ENCODE data around the gene VWA8.

Gene VWA8

DNA sequence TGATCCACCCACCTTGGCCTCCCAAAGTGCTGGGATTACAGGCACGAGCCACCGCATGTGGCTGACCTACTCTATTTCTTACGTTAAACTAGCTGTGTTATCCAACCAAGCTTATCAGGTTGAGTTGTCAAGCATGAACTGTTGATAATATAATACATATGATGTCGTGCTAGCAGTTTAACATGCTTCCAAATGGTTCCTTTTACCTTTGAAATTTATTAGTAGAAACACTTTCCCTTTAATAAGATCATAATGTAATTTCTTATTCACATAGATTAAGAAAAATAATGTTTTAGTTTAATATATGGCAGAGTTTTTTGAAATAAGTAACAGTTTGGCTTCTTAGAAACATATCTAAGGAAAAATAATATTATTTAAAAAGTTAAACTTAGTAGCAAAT lies 34.4 kb upstream of the VWA8 start:
- Histone ChIP-seq H3K27ac (no peak overlapping the region), H3K36me3 (ENCODE audit: insufficient read depth) (no peaks in the 10 kb centered on the region), H4K20me1 (ENCODE audit: insufficient read depth) (no peaks in the 10 kb centered on the region), H3K27me3 (ENCODE audit: insufficient read depth, low read depth) (no peaks in the 10 kb centered on the region), H3K9ac (no peak overlapping the region), H3K4me2 (no peak overlapping the region), H2AFZ (ENCODE audit: low read depth) (no peak overlapping the region), H3K4me1 (ENCODE audit: low read depth, poor library complexity, severe bottlenecking) (peaks cover 13% of the 10 kb centered on the region), H3K4me3 (IDR thresholded peaks at IDR 0.05; ENCODE audit: insufficient read depth, low read depth, low read length) (no peak overlapping the region), H3K79me2 (ENCODE audit: insufficient read depth, low read depth) (no peaks in the 10 kb centered on the region)
- no peak for TF ChIP-seq CTCF (conservative IDR thresholded peaks at IDR 0.05; ENCODE audit: low read depth, low read length)

GRCh38 chr13:41994696-41995095 lies 33.8 kb upstream of the VWA8 start:
- Histone ChIP-seq H3K4me3 (IDR thresholded peaks at IDR 0.05; ENCODE audit: insufficient read depth, low read depth, low read length) (no peak overlapping the region), H2AFZ (ENCODE audit: low read depth) (no peak overlapping the region), H3K27me3 (ENCODE audit: insufficient read depth, low read depth) (no peaks in the 10 kb centered on the region), H3K9ac (no peak overlapping the region), H3K27ac (no peak overlapping the region), H3K4me2 (no peak overlapping the region), H3K36me3 (ENCODE audit: insufficient read depth) (no peaks in the 10 kb centered on the region), H3K4me1 (ENCODE audit: low read depth, poor library complexity, severe bottlenecking) (peaks cover 13% of the 10 kb centered on the region), H3K79me2 (ENCODE audit: insufficient read depth, low read depth) (no peaks in the 10 kb centered on the region), H4K20me1 (ENCODE audit: insufficient read depth) (no peaks in the 10 kb centered on the region)
- TF ChIP-seq CTCF (conservative IDR thresholded peaks at IDR 0.05; ENCODE audit: low read depth, low read length) = no peak

GRCh38 chr13:41991936-41992335 lies 31.0 kb upstream of the VWA8 start:
- TF ChIP-seq CTCF (conservative IDR thresholded peaks at IDR 0.05; ENCODE audit: low read depth, low read length) = no peak
- H3K4me1 ChIP-seq (ENCODE audit: low read depth, poor library complexity, severe bottlenecking) = peaks cover 13% of the 10 kb centered on the region
- no peaks in the 10 kb centered on the region for H3K36me3 ChIP-seq (ENCODE audit: insufficient read depth)
- no peak overlapping the region for H2AFZ ChIP-seq (ENCODE audit: low read depth)
- H3K4me3 ChIP-seq (IDR thresholded peaks at IDR 0.05; ENCODE audit: insufficient read depth, low read depth, low read length) = no peak overlapping the region
- H3K27me3 ChIP-seq (ENCODE audit: insufficient read depth, low read depth) = no peaks in the 10 kb centered on the region
- no peaks in the 10 kb centered on the region for H3K79me2 ChIP-seq (ENCODE audit: insufficient read depth, low read depth)
- no peak overlapping the region for H3K9ac ChIP-seq
- H4K20me1 ChIP-seq (ENCODE audit: insufficient read depth) = no peaks in the 10 kb centered on the region
- H3K4me2 ChIP-seq = no peak overlapping the region
- H3K27ac ChIP-seq = no peak overlapping the region

GRCh38 chr13:41988244-41988643 lies 27.3 kb upstream of the VWA8 start:
- H3K27me3 ChIP-seq (ENCODE audit: insufficient read depth, low read depth) = no peaks in the 10 kb centered on the region
- no peaks in the 10 kb centered on the region for H3K4me1 ChIP-seq (ENCODE audit: low read depth, poor library complexity, severe bottlenecking)
- H3K27ac ChIP-seq = no peak overlapping the region
- no peak overlapping the region for H3K4me2 ChIP-seq
- H2AFZ ChIP-seq (ENCODE audit: low read depth) = no peak overlapping the region
- no peaks in the 10 kb centered on the region for H4K20me1 ChIP-seq (ENCODE audit: insufficient read depth)
- H3K9ac ChIP-seq = no peak overlapping the region
- H3K36me3 ChIP-seq (ENCODE audit: insufficient read depth) = no peaks in the 10 kb centered on the region
- no peak for TF ChIP-seq CTCF (conservative IDR thresholded peaks at IDR 0.05; ENCODE audit: low read depth, low read length)
- no peak overlapping the region for H3K4me3 ChIP-seq (IDR thresholded peaks at IDR 0.05; ENCODE audit: insufficient read depth, low read depth, low read length)
- no peaks in the 10 kb centered on the region for H3K79me2 ChIP-seq (ENCODE audit: insufficient read depth, low read depth)

Measured in KMS-11 (cell line).